Hematopoietic multipotent progenitor cell treated with erythropoietin and hydrocortisone succinate and interleukin-3 and kit ligand, for 15 days (in vitro differentiated cells): Measurements from ENCODE around the gene SFSWAP.
"Not testable (repeated sequence)": the region's sequence is repeated elsewhere in the genome, so short reads cannot be mapped to it uniquely, and the experiment has no call there.

ENCODE experiments used
- DNase-seq: peaks from one replicate; pipeline ENCODE4 v3.0.0-alpha.2; 2015; ENCODE audit warnings: low spot score

Gene SFSWAP

DNA sequence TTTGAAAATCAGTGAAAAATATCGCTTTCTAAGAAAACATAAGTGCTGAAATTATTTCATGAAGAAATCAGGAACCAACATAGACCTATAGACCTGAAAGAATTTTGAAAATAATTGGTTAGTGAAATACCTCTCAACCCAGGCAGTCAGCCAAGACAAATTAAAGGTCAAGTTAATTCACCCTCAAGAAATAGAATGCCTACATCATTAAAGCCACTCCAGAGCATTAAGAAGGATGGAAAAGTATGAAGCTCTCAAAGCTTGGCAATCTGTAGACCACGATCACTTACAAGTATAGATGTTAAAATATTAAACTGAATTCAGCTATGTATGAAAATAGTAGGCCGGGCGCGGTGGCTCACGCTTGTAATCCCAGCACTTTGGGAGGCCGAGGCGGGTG is 48.3 kb downstream of the SFSWAP start:
- DNase-seq: no peak

DNA sequence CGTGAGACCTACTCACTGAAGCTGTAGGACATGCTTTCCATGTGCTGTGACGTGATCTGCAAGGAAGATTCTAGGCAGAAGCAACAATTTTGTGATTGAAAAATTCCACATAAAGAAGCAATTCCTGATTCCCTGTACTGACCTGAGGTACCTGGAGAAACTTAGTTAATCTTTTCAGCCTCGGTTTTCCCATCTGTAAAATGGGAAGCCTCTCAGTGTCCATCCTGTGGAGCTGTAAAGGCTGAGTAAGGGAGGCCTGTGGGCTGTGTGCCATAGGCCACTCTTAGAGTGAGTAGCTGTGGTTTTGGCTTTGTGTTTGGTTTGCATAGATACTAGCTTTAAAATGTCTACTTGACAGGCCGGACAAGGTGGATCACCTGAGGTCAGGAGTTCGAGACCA is 50.7 kb downstream of the SFSWAP start:
- no peak for DNase-seq

DNA sequence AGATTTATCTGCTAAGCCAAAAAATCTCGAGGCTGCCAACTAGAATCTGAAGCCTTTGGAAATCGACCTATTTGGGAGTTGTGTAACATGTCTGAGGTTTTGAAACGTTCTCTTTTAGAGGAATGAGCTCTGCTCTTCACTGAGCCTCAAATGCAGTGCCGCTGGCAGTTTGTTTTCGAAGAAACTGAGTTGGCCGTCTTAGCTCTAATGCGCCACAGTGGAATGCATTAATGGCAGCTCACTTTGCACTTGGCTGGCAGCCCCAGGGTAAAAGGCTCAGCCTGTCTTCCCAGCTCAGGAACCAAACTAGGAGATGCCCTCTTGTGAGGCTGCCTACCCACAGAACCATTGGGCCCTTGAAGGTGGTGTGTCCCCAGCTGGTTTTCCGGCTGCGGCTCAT is 53.8 kb downstream of the SFSWAP start:
- no peak for DNase-seq

DNA sequence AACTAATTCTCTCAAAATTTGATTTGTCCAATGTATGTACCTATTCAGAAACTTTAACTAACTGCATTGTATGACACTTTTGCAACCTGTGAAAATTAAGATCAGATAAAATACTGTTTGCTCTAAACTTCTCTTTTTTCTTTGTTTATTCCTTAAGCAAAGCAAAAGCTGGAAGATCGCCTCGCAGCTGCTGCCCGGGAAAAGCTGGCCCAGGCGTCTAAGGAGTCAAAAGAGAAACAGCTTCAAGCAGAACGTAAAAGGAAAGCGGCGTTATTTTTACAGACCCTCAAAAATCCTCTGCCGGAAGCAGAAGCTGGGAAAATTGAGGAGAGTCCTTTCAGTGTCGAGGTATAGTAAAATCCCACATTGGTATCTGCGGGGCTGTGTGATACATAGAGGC is 55.1 kb downstream of the SFSWAP start:
- DNase-seq: no peak

GRCh38 chr12:131766382-131767107 is 55.7 kb downstream of the SFSWAP start:
- no peak for DNase-seq

- DNase-seq: no peak
These were observed 59.2 kb downstream of the SFSWAP start for GRCh38 chr12:131770120-131770519.

DNA sequence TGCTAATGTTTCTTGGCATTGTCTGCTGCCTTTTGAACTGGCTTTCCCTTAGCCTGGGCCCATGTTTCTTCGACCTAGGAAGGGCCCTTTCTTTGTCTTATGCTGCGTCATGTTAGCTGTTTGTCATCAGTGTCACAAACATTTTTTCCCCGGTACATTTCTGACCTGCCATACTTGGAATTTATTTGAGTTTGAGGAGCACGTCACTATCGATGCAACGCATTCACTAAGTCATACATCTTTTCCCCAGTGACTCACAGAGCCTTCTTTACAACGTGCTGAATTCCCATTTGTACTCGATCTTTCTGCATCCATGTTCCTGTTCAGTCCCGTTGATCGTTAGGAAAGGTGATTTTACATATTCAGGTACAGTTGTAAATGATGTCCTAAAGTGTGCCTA is 61.1 kb downstream of the SFSWAP start:
- DNase-seq: no peak

DNA sequence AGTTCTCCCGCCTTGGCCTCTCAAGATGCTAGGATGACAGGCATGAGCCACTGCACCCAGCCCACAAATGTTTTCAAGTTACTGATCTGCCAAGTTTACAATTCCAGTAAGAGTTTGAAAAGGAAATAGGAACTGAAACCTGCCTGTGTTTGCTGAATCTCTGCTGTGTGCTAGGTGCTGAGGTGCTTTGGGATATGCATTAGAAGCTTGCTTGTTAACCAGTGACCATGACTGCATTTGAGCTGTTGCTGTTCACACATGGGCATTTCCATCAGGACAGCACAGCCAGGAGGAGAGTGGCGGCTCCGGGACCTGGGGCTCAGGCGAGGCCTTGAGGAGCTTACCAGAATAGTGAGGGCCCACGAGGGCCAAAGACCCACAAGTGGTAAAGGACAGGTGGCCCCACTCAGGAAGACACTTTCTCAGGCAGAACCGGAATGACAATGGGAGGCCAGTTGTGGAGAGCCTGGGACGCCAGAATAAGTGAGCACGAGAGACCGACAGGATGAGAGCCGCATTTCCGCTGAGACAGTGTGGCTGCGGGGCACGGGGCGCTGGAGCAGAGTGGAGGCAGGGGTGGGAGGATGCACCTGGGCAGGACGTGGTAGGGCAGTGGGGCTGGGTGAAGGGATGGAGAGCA is 62.8 kb downstream of the SFSWAP start:
- DNase-seq: no peak

DNA sequence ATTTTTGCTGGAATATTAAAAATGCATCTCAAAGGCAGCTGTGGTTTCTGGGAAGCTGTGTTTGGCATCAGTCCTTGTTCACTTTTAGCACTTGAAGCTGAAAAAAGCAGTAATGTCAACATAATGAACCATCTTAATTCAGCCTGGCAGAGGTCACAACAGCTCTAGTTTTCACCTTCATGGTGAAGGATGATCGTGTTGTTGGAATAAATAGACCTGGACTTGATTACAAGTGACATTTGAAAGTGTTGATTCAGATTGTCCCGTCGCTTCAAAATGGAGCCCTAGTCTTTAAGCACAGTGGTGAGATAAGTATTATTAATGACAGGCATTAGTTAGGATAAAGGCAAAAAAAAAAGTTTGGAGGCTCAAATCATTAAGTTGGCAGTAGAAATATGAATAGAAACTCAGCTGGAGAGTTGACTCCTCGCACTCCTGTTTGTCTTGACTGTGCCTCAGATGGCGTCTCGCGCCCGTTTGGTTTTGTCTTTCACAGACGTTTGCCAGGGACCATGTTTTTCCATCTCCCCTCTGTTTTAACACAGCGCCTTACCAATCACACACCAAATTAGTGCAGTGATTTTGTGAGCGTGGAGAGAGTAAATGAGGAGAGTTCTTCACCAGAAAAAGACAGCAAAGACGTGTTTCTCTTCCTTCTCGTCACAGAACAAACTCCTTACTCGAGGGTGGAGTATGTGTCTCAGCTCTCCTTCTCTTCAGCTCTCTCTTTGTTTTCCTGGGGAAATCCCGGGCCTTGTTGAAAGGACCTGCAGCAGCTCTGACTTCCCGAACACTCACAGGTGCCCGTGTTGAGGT is 63.9 kb downstream of the SFSWAP start:
- no peak for DNase-seq

DNA sequence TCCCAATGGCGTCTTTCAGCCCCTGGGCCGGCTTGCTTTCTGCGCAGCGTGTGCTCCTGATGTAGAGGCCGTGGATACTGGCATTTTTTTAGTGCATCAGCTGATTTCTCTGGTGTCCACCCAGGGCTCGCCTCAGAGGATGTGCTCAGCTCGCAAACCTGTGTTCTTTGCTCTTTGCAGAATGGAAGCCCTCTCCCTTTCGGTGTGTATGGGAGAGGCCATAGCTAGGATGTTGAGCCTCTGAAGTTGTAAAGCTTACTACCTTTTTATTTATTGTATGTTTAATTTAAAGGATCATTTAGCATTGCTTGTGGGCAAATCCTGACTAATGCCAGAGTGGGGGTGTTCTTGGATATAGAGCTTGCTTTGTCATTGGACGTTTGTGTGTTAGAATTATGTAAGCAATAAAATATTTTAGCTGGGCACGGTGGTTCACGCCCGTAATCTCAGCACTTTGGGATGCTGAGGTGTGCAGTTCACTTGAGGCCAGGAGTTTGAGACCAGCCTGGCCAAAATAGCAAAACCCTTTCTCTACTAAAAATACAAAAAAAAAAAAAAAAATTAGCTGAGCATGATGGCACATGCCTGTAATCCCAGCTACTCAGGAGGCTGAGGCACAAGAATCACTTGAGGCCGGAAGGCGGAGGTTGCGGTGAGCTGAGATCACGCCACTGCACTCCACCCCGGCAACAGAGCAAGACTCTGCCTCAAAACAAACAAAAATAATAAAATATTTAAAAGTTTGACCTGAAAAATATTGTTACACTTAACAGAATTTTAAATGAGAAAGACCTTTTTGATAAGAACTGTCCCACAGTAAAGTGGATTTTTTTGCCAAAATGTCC is 64.7 kb downstream of the SFSWAP start:
- no peak for DNase-seq

- DNase-seq: no peak
These were observed 65.5 kb downstream of the SFSWAP start for GRCh38 chr12:131776237-131776889.

GRCh38 chr12:131777269-131777668 is 66.4 kb downstream of the SFSWAP start:
- not testable (repeated sequence) for DNase-seq

DNA sequence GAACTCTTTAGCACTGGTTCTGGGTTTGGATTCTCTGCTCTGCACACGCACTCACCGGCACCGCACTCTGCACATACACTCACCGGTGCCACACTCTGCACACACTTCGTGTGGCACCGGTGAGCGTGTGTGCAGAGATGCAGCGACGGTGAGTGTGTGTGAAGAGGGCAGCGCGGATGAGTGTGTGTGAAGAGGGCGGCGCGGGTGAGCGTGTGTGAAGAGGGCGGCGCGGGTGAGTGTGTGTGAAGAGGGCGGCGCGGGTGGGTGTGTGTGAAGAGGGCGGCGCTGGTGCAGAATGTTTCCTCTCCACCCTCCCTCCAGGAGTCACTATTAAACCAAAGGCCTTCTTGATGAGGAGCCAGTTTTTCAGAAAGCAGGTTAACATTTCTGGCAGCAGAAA is 68.1 kb downstream of the SFSWAP start:
- DNase-seq: no peak

GRCh38 chr12:131782061-131782460 is 71.2 kb downstream of the SFSWAP start:
- no peak for DNase-seq

- DNase-seq: no peak
These were observed 73.1 kb downstream of the SFSWAP start for GRCh38 chr12:131783915-131784541.

DNA sequence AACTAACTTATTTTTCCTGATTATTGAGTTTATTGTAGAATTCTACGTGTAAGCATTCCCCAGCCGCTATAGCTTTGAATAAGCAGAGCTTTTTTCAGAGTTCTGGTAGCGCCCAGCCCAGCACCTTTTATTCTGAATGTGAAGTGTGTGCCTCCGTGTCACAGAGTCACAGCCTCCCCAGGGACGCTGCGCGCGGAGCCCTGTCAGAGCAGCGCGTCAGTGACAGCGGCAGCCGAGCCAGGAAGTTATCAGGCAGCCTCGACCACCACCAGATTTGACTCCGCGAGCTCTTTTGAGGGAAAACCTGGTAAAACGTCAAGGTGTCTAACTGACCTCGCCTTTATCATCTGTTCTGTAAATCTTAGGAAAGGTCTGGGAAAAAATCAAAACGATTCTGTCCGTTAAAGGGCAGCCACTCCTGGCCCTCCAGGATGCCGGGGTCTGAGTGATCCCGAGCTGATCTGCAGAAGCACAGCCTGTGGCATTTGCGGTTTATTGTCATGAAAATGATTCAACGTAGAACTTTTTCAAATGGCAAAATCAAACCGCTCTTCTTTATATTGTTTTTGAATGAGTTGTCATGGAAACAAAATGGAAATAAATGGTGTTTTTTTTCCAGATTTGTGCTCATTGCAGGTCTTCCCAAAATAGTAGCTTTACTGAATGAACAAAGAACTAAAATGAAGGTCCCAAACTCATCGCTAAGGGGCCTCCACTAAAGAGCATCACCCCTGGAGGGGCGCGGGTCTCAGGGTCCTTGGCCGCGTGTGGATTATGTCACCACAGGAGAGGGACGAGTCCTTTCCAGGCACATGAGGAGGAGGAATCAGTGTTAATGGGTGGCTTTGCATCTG is 74.2 kb downstream of the SFSWAP start:
- DNase-seq: no peak

- DNase-seq: no peak
These were observed 75.0 kb downstream of the SFSWAP start for GRCh38 chr12:131785763-131786330.

DNA sequence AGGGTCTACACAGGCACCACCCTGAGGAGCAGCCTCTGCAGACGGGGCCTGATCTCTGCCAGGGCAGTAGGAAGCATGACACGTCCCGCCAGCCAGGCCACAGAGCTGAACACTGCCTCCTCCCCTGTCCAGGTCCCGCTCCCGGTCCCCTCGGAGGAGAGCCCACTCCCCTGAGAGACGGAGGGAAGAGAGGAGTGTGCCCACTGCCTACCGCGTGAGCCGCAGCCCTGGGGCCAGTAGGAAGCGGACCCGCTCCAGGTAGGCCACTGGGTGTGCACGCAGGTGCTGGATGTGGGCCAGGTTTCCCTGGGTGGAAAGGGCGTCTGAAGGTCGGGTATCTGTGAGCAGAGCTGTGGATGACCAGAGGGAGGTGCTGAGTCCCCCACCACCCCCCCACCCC is 75.4 kb downstream of the SFSWAP start:
- no peak for DNase-seq

GRCh38 chr12:131787143-131787660 is 76.3 kb downstream of the SFSWAP start:
- DNase-seq: no peak

DNA sequence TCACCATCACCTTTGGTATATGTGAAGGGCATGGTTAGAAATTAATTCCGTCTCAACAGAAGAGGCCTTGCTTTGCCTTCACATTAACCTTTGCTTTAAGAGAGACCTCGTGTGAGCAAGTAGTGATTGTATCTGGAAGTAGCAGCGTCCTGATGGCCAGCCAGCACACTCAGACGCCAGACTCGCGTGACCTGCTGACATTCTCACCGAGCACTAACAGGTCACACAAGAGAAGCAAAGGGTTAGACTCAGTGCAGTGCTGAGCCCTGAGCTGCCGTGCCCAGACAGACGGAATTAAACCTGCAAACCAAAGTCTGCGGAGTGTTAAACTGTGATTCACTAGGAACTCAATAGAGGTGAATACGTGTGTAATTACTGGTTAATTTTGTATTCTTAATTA is 77.2 kb downstream of the SFSWAP start:
- no peak for DNase-seq
